Sciatic nerve (tissue), 2 donors: Measurements from ENCODE around the gene OR52M1. TPM values are rescaled to one million over a fixed set of nuclear protein-coding genes. Genes with fewer than 3 reads are reported as not detected.

Source experiments
- ATAC-seq: fragments of 200-7000 bp; cut with Tn5 transposase; one replicate; pipeline ENCODE4 v1.9.1; 2020; ENCODE audit warnings: mild to moderate bottlenecking, moderate library complexity
- DNase-seq: peaks from one replicate; pipeline ENCODE4 v3.0.0-alpha.2; 2020; ENCODE audit warnings: low spot score
- intact Hi-C: fragments of 100-400 bp; cut with DNase I; formaldehyde crosslinking; loops from one replicate; pipeline ENCODE4 v1.14.2; 2022
- total RNA-seq: library from RNA; stranded (reverse); fragmentation: NEBNext Ultra II Directional; extraction: Animal tissue kit (Norgen Biotek cat#: 25700); gene quantifications from one replicate; pipeline ENCODE4 v1.2.1, GENCODE V29; 2021
- donor health status: DM: no; HTN: no; CAD: no.
- donor health status: DM: no; HTN: no; CAD: no.

The OR52M1 gene
- total RNA-seq, 1 donor from 2014 or later, result not detected

- intact Hi-C loops, result no loop called here
- DNase-seq, result no peak
- no peak for ATAC-seq
Measured at GRCh38 chr11:4559527-4560440, 14.8 kb downstream of the OR52M1 start.

- DNase-seq (no peak), ATAC-seq (no peak)
- intact Hi-C loops, result no loop called here
Measured at GRCh38 chr11:4560467-4560866, 15.5 kb downstream of the OR52M1 start.

DNA sequence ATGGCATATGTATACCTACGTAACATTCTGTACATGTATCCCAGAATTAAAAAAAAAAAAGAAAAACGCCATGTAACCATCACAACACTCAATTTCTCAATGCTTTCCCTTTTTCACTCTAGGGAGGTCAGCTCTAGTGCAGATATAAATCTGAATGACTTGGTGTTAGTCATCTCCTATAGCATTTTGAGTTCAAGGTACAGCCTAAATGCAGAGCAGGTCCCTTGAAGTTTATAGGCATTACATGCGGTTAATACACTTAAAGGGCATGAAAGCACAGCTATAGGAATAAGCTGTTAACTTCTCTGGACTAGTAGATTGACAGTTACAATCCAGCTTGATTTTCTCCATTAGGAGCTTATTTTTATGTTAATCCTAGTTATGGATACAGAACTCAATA lies 20.4 kb downstream of the OR52M1 start:
- ATAC-seq, result no peak
- intact Hi-C loops, result no loop called here

GRCh38 chr11:4569075-4569474 lies 24.1 kb downstream of the OR52M1 start:
- intact Hi-C loops, result no loop called here
- ATAC-seq, result no peak
- DNase-seq, result no peak

More for the DNA sequence above, 20.4 kb downstream of the OR52M1 start:
- DNase-seq, result no peak

- intact Hi-C loops, result no loop called here
- DNase-seq (no peak), ATAC-seq (no peak)
Measured at GRCh38 chr11:4576880-4577279, 31.9 kb downstream of the OR52M1 start.

- DNase-seq (no peak), ATAC-seq (no peak)
- intact Hi-C loops, result no loop called here
Measured at GRCh38 chr11:4577761-4578160, 32.8 kb downstream of the OR52M1 start.

DNA sequence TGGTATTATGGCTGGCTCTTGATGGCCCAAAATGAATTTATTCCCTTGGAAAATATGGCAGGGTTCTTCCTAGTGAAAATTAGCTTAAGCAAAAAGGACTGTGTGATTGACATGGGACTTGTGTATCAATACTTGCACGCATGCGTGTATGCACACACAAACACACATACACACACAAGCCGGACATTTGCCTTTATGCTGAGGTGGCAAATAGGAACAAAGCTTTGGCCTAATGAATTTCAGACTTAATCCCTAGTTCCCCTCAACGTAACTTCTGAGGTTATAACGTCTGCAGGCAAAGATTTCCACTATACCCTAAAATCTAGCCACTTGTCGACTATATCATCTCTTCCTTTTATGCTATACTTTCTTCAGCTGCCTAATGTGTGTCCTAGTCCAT lies 33.6 kb downstream of the OR52M1 start:
- no peak for DNase-seq
- ATAC-seq, result no peak
- intact Hi-C loops, result no loop called here

- no peak for DNase-seq
- ATAC-seq, result no peak
- intact Hi-C loops, result no loop called here
Measured at GRCh38 chr11:4580124-4580523, 35.1 kb downstream of the OR52M1 start.

DNA sequence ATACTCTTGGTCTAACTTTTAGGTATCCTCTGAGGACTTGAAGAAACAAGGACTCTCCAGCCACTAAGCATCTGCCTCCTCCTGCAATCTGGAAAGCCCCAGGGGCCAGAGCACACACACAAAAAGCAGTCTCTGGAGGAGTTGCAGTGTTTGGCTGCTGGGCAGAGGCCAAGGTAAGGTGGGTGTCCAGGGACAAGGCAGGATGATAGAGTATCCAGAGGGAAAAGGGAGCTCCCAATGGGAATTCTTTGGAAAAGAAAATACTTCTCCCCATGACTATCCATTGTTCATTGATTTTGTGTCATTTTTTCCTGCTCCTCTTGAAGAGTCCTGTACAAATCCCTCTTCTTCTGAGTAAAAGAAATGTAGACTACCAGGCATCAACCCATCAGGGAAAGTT lies 36.5 kb downstream of the OR52M1 start, which contains the start of gene OR52I2:
Gene OR52I2 (plus strand): TSS at position 301 of the 400 bp plus-strand sequence.
- DNase-seq (no peak), ATAC-seq (no peak)
- intact Hi-C loops, result no loop called here

GRCh38 chr11:4589017-4589416 lies 44.0 kb downstream of the OR52M1 start:
- ATAC-seq (no peak), DNase-seq (no peak)
- intact Hi-C loops, result no loop called here

GRCh38 chr11:4593739-4594138 lies 48.7 kb downstream of the OR52M1 start, which contains the start of gene OR52I1:
Gene OR52I1, plus strand, starts transcription at chr11:4594039. Its CDS starts 0 bp downstream, at chr11:4594039.
- intact Hi-C loops, result no loop called here
- ATAC-seq (no peak), DNase-seq (no peak)

Other genes starting within 250 kb of the OR52M1 start
- 0.45 TPM for gene OR52B4, start 176.8 kb upstream of the OR52M1 start, total RNA-seq
- 17.6 TPM for gene TRIM21, start 151.5 kb upstream of the OR52M1 start, total RNA-seq
- gene OR52K2, start 95.9 kb upstream of the OR52M1 start, total RNA-seq, result 0.49 TPM
- 0.04 TPM for gene OR52K1, start 62.5 kb upstream of the OR52M1 start, total RNA-seq
- not detected for gene OR52I2, start 36.6 kb downstream of the OR52M1 start, total RNA-seq
- gene OR52I1, start 48.8 kb downstream of the OR52M1 start, total RNA-seq, result 0.13 TPM
- gene TRIM68, start 63.0 kb downstream of the OR52M1 start, total RNA-seq, result 14.2 TPM
- not detected for gene OR51D1, start 92.3 kb downstream of the OR52M1 start, total RNA-seq
- gene OR51E1, start 98.8 kb downstream of the OR52M1 start, total RNA-seq, result 1.4 TPM
- gene OR51E2, start 152.7 kb downstream of the OR52M1 start, total RNA-seq, result 0.45 TPM
- gene MMP26, start 159.6 kb downstream of the OR52M1 start, total RNA-seq, result not detected
- not detected for gene OR51F1, start 224.7 kb downstream of the OR52M1 start, total RNA-seq